ENCODE data around the gene BBOX1. TPM values are rescaled to one million over a fixed set of nuclear protein-coding genes. Genes with fewer than 3 reads are reported as not detected.
"Not testable (repeated sequence)": the region's sequence is repeated elsewhere in the genome, so short reads cannot be mapped to it uniquely, and the experiment has no call there.

The BBOX1 gene
- total RNA-seq, 1 donor from 2014 or later, result not detected

DNA sequence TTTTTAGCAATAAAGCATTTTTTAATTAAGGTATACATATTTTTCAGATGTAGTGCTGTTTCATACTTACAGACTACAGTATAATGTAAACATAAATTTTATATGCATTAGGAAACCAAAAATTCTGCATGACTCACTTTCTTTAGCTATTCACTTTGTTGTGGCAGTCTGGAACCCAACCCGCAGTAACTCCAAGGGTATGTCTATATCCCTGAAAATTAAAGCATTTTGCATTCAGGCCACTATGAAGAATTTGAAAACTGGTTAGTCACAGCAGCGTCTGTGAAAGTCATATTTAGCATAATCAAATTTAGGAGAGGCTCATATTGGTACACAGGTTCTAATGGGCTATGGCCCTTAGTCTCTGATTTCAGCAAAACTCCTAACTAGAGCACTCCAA, 46.8 kb downstream of the BBOX1 start:
- no peaks in the 10 kb centered on the region for H3K36me3 ChIP-seq (ENCODE audit: control insufficient read depth, insufficient read depth, low read length)
- no peak for DNase-seq (ENCODE audit: low read depth)
- H3K27me3 ChIP-seq (ENCODE audit: control insufficient read depth, insufficient read depth, low read length), result no peaks in the 10 kb centered on the region
- no peak for TF ChIP-seq CTCF (IDR thresholded peaks at IDR 0.05; ENCODE audit: insufficient read depth, low read length, poor library complexity, severe bottlenecking)
- H3K4me3 ChIP-seq (ENCODE audit: low read depth, low read length), result no peak overlapping the region

DNA sequence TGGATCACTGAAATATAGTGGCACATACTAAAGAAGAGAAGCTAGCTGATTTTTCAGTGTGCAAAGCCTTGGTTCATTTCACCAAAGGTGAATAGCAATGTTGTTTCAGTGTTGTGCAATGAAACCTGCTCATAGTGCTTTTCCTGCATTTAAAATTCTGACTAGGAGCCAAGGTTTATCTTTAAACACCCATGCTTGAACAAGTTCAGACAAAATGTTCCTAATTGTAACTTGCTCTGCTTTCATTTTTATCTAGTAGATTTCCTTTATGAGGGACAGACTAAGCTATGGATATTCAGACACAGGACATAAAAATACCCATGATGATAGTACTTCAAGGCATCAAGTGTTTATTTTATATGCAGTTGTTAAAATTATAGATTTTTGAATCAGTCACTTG, 47.7 kb downstream of the BBOX1 start:
- DNase-seq (ENCODE audit: low read depth), result peak; percentile 7
- TF ChIP-seq CTCF (IDR thresholded peaks at IDR 0.05; ENCODE audit: insufficient read depth, low read length, poor library complexity, severe bottlenecking), result no peak
- Histone ChIP-seq H3K36me3 (ENCODE audit: control insufficient read depth, insufficient read depth, low read length) (no peaks in the 10 kb centered on the region), H3K27me3 (ENCODE audit: control insufficient read depth, insufficient read depth, low read length) (no peaks in the 10 kb centered on the region), H3K4me3 (ENCODE audit: low read depth, low read length) (no peak overlapping the region)

- H3K36me3 ChIP-seq (ENCODE audit: control insufficient read depth, insufficient read depth, low read length), result no peaks in the 10 kb centered on the region
- DNase-seq (ENCODE audit: low read depth), result no peak
- H3K4me3 ChIP-seq (ENCODE audit: low read depth, low read length), result no peak overlapping the region
- no peaks in the 10 kb centered on the region for H3K27me3 ChIP-seq (ENCODE audit: control insufficient read depth, insufficient read depth, low read length)
- no peak for TF ChIP-seq CTCF (IDR thresholded peaks at IDR 0.05; ENCODE audit: insufficient read depth, low read length, poor library complexity, severe bottlenecking)
Measured at GRCh38 chr11:27089746-27090145, 49.1 kb downstream of the BBOX1 start.

DNA sequence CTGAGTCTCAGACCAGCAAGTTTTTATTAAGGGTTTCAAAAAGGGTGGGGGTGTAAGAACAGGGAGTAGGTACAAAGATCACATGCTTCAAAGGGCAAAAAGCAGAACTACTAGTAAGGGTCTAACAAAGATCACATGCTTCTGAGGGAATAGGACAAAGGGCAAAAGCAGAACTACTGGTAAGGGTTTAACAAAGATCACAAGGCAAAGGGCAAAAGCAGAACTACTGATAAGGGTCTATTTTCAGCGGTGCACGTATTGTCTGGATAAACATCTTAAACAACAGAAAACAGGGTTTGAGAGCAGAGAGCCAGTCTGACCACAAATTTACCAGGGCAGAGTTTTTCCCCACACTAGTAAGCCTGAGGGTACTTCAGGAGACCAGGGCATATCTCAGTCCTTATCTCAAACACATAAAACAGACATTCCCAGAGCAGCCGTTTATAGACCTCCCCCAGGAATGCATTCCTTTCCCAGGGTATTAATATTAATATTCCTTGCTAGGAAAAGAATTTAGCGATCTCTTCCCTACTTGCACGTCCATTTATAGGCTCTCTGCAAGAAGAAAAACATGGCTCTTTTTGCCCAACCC, 49.8 kb downstream of the BBOX1 start:
- not testable (repeated sequence) for H3K27me3 ChIP-seq (ENCODE audit: control insufficient read depth, insufficient read depth, low read length); H3K4me3 ChIP-seq (ENCODE audit: low read depth, low read length); DNase-seq (ENCODE audit: low read depth); H3K36me3 ChIP-seq (ENCODE audit: control insufficient read depth, insufficient read depth, low read length)

DNA sequence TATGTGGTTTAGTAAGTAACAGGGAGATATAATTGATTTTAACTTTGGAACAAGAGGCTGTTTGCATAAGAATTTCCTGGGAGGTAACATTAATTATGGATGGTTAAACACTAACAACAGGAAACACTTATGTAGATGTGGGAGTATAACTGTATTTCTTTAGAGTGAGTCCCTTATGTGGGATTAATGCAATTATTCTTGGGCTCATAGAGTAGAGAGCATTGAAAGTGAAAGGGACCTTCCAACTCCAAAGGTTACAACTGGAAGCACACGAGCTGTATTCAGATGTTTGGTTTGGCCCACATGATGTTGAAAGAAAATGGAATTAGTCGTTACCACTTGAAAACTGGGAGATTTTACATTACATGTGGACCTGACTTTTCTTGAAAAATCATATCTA, 53.5 kb downstream of the BBOX1 start:
- Histone ChIP-seq H3K36me3 (ENCODE audit: control insufficient read depth, insufficient read depth, low read length) (no peaks in the 10 kb centered on the region), H3K27me3 (ENCODE audit: control insufficient read depth, insufficient read depth, low read length) (no peaks in the 10 kb centered on the region), H3K4me3 (ENCODE audit: low read depth, low read length) (no peak overlapping the region)
- TF ChIP-seq CTCF (IDR thresholded peaks at IDR 0.05; ENCODE audit: insufficient read depth, low read length, poor library complexity, severe bottlenecking), result no peak
- DNase-seq (ENCODE audit: low read depth), result no peak

GRCh38 chr11:27095059-27095458, 54.4 kb downstream of the BBOX1 start:
- no peak for TF ChIP-seq CTCF (IDR thresholded peaks at IDR 0.05; ENCODE audit: insufficient read depth, low read length, poor library complexity, severe bottlenecking)
- Histone ChIP-seq H3K36me3 (ENCODE audit: control insufficient read depth, insufficient read depth, low read length) (no peaks in the 10 kb centered on the region), H3K4me3 (ENCODE audit: low read depth, low read length) (no peak overlapping the region), H3K27me3 (ENCODE audit: control insufficient read depth, insufficient read depth, low read length) (no peaks in the 10 kb centered on the region)
- DNase-seq (ENCODE audit: low read depth), result no peak
